A673 (cell line): Measurements from ENCODE around the gene RCBTB1. TPM values are rescaled to one million over a fixed set of nuclear protein-coding genes. Genes with fewer than 3 reads are reported as not detected.

ENCODE experiments used
- BruUV-seq: library from RNA; stranded (reverse); fragments of 400-500 nt; replicated peaks from 2 replicates; lab custom pipeline; 2021; lab: Mats Ljungman, UMichigan
- CTCF ChIA-PET: fragments of 300-600 bp; sonication (Branson Sonifier 250); formaldehyde crosslinking; loops from one replicate; lab custom pipeline; 2022; ENCODE audit warnings: antibody characterized with exemption; lab: Charles Lee
- POLR2A ChIA-PET: fragments of 300-600 bp; sonication (Branson Sonifier 250); formaldehyde crosslinking; loops from one replicate; lab custom pipeline; 2022; ENCODE audit warnings: antibody characterized with exemption; ENCODE audit not compliant: low non-redundant PET; lab: Charles Lee
- DNase-seq: peaks from one replicate; pipeline ENCODE4 v3.0.0-alpha.2; 2015; ENCODE audit warnings: low spot score
- H3K27ac ChIP-seq: fragments of 200-600 bp; sonication (generic); 2 replicates; pipeline ENCODE4 v1.5.1; 2016; ENCODE audit warnings: mixed run types, low read depth, mild to moderate bottlenecking, mixed read lengths, antibody characterized with exemption, low read length; ENCODE audit not compliant: poor library complexity, severe bottlenecking
- H3K27me3 ChIP-seq: fragments of 200-600 bp; sonication (generic); replicated peaks from 2 replicates; pipeline ENCODE4 v1.6.1; 2017; ENCODE audit warnings: mixed run types, low read depth, mild to moderate bottlenecking, mixed read lengths, antibody characterized with exemption, low read length; ENCODE audit not compliant: insufficient read depth, poor library complexity
- H3K36me3 ChIP-seq: fragments of 200-600 bp; sonication (generic); 2 replicates; pipeline ENCODE4 v1.6.1; 2016; ENCODE audit warnings: mixed run types, mild to moderate bottlenecking, mixed read lengths, antibody characterized with exemption, low read length; ENCODE audit not compliant: insufficient read depth, poor library complexity, severe bottlenecking
- H3K4me1 ChIP-seq: fragments of 200-600 bp; sonication (generic); 2 replicates; pipeline ENCODE4 v1.6.1; 2017; ENCODE audit warnings: mixed run types, mild to moderate bottlenecking, mixed read lengths, antibody characterized with exemption, low read length; ENCODE audit not compliant: insufficient read depth, poor library complexity, severe bottlenecking
- H3K4me3 ChIP-seq: fragments of 200-600 bp; sonication (generic); 2 replicates; pipeline ENCODE4 v1.5.1; 2016; ENCODE audit warnings: low read depth, mixed run types, mild to moderate bottlenecking, mixed read lengths, low read length; ENCODE audit not compliant: poor library complexity, severe bottlenecking
- H3K9me3 ChIP-seq: fragments of 200-600 bp; sonication (generic); 2 replicates; pipeline ENCODE4 v1.6.1; 2016; ENCODE audit warnings: mixed run types, low read depth, mild to moderate bottlenecking, mixed read lengths, antibody characterized with exemption, low read length; ENCODE audit not compliant: poor library complexity, severe bottlenecking
- EZH2 ChIP-seq: fragments of 200-600 bp; sonication (generic); IDR thresholded peaks from 2 replicates; pipeline ENCODE4 v1.6.1; 2017; ENCODE audit warnings: borderline replicate concordance, low read depth, mild to moderate bottlenecking, mixed read lengths, antibody characterized with exemption, low read length; ENCODE audit not compliant: poor library complexity, severe bottlenecking
- intact Hi-C: fragments of 100-400 bp; cut with micrococcal nuclease; formaldehyde crosslinking; loops from one replicate; pipeline ENCODE4 v1.10.0; 2022; ENCODE audit not compliant: unreplicated experiment
- total RNA-seq: library from RNA; stranded (reverse); gene quantifications from 2 replicates; pipeline ENCODE4 v1.2.3, GENCODE V29; 2021
- TF ChIP-seq, protein P1 (sequence below): fragments of 300-800, 200-600 bp; sonication (generic); conservative IDR thresholded peaks from 2 replicates; pipeline ENCODE4 v1.5.1; 2017; ENCODE audit warnings: low read depth, mild to moderate bottlenecking, antibody characterized with exemption, low read length, moderate library complexity, mixed read lengths

RCBTB1 gene
- total RNA-seq, 1 experiment from 2014 or later: 12.7 TPM

DNA sequence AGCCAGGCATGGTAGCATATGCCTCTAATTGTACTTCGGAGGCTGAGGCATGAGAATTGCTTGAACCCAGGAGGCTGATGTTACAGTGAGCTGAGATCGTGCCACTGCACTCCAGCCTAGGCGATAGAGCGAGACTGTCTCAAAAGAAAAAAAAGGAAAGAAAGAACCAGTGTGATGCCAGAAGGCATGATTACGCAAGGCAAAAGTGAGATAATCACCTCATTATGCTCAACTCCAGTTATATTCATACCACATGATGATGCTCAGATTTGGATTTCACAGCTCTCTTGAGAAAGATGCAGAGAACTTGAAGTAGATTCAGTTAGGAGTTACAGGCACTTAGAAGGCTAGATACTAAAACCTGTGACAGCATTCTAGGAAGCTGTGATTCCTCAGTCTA lies 21.8 kb downstream of the RCBTB1 start:
- ChIA-PET CTCF (no interaction called here), POLR2A (no interaction called here)
- BruUV-seq: no TSS peak
- H3K4me3 ChIP-seq: no peak overlapping the region
- no peaks in the 10 kb centered on the region for H3K4me1 ChIP-seq
- no peaks in the 10 kb centered on the region for H3K9me3 ChIP-seq
- H3K27ac ChIP-seq: no peak overlapping the region
- DNase-seq: peak; percentile 35
- H3K27me3 ChIP-seq: no peaks in the 10 kb centered on the region
- intact Hi-C loops: no loop called here
- TF ChIP-seq, protein P1, sequence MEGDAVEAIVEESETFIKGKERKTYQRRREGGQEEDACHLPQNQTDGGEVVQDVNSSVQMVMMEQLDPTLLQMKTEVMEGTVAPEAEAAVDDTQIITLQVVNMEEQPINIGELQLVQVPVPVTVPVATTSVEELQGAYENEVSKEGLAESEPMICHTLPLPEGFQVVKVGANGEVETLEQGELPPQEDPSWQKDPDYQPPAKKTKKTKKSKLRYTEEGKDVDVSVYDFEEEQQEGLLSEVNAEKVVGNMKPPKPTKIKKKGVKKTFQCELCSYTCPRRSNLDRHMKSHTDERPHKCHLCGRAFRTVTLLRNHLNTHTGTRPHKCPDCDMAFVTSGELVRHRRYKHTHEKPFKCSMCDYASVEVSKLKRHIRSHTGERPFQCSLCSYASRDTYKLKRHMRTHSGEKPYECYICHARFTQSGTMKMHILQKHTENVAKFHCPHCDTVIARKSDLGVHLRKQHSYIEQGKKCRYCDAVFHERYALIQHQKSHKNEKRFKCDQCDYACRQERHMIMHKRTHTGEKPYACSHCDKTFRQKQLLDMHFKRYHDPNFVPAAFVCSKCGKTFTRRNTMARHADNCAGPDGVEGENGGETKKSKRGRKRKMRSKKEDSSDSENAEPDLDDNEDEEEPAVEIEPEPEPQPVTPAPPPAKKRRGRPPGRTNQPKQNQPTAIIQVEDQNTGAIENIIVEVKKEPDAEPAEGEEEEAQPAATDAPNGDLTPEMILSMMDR: no peak
- no peak for TF ChIP-seq EZH2
- peaks cover 6% of the 10 kb centered on the region for H3K36me3 ChIP-seq

DNA sequence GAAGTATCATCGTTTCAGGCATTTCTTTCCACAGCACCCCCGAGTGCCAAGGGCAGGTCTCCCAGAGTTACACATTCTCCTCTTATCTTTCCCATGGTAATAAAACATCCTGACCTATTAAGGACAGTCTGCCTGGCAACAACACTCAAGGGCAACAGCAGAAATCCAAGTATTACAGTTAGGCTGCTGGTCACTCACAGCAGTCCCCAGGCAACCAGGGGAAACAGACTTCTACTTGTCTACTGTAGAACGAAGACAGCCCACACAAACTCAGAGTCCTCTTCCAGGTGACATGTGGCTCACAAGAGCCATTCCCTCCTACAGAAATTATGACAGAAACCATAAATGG lies 24.3 kb downstream of the RCBTB1 start:
- Histone ChIP-seq H3K27ac (no peak overlapping the region), H3K36me3 (peaks cover 6% of the 10 kb centered on the region), H3K4me1 (no peaks in the 10 kb centered on the region), H3K9me3 (no peaks in the 10 kb centered on the region), H3K27me3 (no peaks in the 10 kb centered on the region), H3K4me3 (no peak overlapping the region)
- no TSS peak for BruUV-seq
- ChIA-PET POLR2A (no interaction called here), CTCF (no interaction called here)
- no peak for DNase-seq
- intact Hi-C loops: no loop called here
- no peak for TF ChIP-seq EZH2
- TF ChIP-seq, protein P1: no peak

DNA sequence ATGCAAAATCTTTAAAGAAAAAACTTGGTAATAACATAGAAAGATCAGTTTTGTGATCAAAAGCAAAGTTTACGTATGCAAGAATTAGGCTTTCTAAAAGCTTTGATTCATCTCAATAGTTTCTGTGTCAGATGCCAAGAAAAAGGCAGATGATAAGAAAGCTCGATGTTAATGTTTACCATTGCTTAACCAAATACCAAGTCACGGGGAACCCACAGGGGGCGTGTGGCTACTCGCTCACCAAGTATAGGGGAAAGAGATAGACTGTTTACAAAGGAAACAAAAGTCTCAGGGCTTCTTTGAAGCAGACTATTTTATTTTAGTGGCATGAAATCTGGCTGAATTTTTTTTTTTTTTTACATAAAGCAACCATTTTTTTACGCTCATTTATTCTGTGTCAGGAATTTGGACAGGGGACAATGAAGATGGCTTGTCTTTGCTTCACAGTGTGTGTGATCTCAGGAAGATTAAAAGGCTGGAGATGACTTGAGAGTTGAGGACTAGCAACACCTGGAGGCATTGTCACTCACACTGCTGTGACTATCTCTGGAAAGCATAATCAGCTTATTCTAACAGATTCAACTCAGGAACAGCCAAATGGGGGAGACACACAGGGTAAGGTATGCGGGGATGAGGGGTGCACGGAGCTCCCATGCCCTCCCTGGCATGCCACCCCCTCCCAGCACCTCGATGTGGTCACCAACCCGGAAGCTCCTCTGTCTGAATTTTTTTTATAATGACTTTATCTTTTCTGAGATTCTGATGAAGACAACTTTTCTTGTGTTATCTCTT lies 24.9 kb downstream of the RCBTB1 start:
- no peaks in the 10 kb centered on the region for H3K27me3 ChIP-seq
- ChIA-PET POLR2A (no interaction called here), CTCF (no interaction called here)
- BruUV-seq: no TSS peak
- TF ChIP-seq, protein P1: peak; percentile 25; the same call in 1 of the 2 replicates
- TF ChIP-seq EZH2: no peak
- peaks cover 6% of the 10 kb centered on the region for H3K36me3 ChIP-seq
- no peaks in the 10 kb centered on the region for H3K4me1 ChIP-seq
- no peak overlapping the region for H3K4me3 ChIP-seq
- intact Hi-C loops: no loop called here
- H3K27ac ChIP-seq: no peak overlapping the region
- DNase-seq: peak; percentile 14
- H3K9me3 ChIP-seq: no peaks in the 10 kb centered on the region
